GM18498 (cell line): Measurements from ENCODE around the gene RASGRF2.

ENCODE experiments used
- ATAC-seq: cut with Tn5 transposase; IDR thresholded peaks from one replicate; pipeline ENCODE4 v1.9.1; 2021; ENCODE audit warnings: mild to moderate bottlenecking, moderate library complexity; ENCODE audit not compliant: unreplicated experiment

The RASGRF2 gene

DNA sequence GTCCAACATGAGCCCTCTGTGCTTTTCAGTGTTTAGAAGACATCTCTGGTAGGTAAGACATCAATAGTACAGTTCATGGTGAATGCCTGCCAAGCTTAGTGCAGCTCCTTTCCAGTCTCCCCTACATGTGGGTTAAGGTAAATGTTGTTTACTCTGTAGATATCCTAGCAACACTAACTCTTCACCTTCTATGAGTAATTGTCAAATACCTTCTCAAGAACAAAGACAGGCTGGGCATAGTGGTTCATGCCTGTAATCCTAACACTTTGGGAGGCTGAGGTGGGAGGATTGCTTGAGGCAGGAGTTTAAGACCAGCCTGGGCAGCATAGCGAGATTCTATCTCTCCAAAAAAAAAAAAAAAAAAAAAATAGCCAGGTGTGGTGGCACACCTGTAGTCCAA, 18.7 kb upstream of the RASGRF2 start:
- no peak for ATAC-seq

DNA sequence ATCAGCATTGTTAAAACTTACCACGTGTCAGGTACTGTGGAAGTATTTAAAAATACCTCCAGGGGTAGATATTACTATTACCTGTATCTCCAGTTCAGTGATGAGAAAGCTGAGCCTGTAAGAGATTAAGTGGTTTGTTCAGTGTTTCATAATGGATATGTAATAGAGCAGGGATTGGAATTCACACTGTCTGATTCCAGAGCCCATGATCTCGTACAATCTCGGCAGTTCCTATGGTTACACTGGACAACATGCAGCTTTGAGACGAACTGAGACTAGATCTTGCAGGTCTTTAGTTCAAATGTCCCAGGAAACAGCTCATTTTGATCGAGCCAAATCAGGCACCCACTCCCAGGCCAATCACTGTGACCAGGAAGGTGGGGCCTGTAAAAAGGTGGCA, 8.8 kb upstream of the RASGRF2 start:
- no peak for ATAC-seq

DNA sequence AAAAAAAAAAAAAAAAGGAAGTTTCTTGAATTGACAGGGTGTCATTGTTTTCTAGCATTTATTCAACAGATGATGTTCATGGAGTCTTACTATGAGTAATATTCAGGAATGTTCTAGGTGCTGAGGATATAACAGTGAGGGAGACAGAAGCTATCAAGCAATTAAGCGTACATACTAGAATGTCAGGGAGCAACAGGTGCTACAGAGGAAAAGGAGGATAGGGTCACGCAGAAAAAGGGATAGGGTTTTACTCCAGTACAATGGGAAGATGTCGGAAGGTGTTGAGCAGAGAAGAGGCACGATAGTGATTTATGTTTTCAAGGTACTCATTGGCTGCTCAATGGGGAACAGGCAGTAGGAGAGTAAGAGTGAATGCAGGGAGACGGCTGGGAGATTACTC, 6.6 kb upstream of the RASGRF2 start:
- no peak for ATAC-seq

DNA sequence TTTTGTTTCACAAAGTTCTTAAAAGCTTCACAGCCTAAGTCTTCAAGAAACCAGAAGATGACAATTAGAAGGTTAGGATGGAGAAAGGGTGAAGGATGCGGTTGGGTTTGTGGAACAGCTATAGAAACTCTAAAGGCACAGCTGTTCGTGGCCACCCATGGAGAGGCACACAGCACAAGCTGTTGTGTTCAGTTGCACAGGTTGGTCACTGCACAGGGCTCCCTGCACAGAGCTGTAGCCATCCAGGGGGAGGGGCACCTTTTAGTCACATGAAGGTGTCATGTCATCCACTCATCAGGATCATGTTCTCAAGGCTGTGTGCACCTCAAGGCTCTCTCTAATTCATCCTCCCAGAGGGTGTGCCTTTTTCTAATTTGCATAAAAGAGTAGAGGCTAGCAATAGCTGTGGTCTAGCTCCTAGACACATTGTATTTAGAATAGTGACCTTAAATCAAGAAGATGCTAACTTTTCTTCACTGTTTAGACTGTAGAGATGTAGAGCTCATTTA, 5.0 kb upstream of the RASGRF2 start:
- ATAC-seq, result no peak

DNA sequence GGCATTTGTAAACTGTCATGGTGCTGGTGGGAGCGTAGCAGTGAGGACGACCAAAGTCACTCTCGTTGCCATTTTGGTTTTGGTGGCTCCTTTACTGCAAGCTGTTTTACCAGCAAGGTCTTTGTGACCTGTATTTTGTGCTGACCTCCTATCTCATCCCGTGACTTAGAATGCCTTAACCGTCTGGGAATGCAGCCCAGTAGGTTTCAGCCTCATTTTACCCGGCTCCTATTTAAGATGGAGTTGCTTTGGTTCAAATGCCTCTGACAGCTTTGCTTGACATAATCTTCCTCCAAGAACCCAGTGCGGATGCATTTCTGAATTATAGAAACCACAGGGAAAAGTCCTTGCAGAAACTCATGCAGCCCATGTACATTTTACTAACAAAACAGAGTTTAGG, 3.9 kb upstream of the RASGRF2 start:
- ATAC-seq, result no peak

DNA sequence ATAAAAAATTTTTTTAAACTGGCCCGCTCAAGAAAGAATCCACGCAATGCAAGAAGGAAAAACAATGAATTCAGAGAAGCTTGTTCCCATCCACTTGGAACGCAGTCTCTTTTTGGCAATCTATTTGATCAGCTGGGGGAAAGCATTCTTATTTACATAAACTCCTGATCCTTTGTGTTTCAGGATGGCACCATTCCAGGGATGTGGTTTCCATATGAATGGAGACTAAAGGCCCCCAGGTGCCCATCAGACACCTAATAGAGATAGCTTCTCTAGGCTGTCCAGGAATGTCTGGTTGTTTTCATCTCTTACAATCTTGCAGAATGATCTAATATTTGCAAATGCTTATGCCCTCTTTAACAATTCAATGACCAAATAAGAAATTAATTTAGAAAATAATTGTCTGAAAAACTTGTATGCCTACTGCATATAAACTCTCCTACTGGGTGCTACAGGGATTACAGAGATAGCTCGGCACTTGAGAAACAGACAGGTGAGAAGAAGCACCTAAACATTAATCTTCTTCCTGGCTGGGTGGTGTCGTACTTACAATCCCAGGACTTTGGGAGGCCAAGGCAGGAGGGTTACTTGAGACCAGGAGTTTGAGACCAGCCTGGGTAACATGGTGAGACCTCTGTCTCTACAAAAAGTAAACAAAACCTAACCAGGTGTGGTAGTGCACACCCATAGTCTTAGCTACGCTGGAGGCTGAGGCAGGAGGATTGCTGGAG, 3.0 kb upstream of the RASGRF2 start:
- no peak for ATAC-seq

DNA sequence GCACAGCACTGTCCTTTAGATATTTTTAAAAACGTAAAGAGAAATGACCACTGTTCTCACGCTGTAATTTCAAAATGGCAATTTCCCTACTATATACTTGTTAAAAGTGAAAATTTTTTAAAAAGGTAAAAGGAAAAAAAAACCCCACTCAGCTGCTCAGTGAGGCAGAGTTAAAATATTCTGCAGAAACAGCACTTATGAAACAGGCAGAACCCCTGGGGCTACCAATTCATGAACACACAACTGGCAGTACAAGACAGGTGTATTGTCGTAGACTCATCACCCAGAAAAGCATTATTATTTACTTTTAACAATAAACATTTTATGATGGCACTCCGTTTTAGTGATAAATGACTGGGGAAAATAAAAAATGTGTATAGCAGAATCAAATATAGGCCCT, 1.5 kb upstream of the RASGRF2 start:
- no peak for ATAC-seq

DNA sequence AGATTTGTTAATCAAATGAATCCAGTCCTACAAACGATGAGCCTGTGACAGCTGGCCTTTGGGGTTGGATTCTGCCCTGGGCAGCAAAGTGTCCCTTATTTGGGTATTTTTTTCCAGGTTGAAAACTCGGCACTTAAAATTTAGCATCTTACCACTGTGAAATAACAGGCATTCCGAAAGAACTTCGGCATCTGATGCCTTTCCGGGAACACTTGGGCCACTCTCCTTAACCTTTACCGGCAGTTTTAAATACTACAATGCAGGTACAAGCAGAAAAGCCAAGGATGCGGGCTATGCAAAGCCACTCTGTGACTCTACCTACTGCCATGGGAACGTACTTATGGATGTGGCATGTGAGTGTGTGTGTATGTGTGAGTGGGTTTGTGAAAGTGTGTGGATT, 1.0 kb upstream of the RASGRF2 start:
- ATAC-seq, result no peak

DNA sequence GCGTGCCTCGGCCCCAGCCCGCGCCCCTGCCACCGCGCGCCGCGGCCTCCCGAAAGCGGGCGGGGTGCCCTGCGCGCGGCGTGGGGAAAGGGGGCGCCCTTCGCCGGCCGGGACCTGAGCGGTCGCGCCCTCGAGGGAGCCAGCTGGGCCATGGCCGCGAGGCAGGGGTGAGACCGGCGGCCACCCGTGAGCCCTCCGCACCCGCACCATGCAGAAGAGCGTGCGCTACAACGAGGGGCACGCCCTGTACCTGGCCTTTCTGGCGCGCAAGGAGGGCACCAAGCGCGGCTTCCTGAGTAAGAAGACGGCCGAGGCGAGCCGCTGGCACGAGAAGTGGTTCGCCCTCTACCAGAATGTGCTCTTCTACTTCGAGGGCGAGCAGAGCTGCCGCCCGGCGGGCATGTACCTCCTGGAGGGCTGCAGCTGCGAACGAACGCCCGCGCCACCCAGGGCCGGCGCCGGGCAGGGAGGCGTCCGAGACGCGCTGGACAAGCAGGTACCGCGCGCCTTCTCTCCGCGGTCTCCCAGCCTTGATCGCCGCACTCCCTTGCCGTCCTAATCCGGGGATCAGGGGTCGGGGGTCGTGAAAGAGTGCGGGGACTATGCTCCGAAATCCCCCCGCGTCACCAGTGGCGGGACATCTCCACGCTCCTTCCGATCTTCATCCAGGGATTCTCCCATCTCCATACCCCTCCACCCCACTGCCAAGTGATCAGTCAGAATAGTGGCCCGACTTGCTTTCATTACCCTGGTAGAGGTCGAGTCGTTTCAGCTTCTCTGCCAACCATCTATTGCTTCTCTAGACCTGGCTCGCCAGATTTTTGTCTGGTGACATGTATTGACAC, 590 bp downstream of the RASGRF2 start:
- no peak for ATAC-seq

DNA sequence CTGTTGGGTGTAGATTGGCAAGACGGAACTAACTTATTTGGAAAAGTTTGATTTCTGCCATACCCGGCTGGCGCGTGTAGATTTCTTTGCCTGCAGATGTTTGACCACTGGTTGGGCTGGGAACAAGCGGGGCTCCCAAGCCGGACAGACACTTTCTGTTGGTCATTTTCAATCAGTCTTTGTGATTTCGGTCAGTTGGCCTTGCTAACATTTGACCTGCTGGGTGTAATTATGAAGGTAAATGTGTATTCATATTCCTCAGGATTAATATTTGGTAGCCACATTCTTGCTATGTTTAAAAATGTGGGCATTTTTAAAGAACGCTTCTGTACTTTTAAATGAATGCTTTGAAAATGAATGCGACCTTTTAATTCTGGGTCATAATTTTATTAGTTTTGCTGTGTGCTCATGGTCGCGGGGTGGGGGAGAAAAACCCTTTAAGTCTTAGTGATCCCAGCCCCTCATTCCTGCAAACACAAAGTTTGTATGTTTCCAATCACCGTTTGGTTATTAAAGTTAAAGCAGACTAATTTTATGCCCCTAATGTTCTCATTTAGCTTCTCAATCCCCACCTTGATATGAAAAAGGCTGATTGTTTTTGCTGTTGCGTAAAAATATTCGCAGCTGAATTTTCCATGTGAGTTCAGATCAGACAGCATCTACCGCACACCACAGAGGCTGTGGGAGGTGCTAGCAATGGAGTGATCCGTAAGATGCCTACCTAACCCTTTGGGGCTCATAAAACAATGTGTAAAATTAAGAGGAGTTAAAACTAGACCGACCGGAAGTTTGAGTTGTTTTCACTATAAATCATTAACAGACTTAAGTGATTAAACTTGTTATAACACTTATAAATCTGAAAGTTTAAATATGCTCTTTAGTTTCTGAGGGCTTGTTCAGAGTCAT, 1.5 kb downstream of the RASGRF2 start:
- no peak for ATAC-seq

DNA sequence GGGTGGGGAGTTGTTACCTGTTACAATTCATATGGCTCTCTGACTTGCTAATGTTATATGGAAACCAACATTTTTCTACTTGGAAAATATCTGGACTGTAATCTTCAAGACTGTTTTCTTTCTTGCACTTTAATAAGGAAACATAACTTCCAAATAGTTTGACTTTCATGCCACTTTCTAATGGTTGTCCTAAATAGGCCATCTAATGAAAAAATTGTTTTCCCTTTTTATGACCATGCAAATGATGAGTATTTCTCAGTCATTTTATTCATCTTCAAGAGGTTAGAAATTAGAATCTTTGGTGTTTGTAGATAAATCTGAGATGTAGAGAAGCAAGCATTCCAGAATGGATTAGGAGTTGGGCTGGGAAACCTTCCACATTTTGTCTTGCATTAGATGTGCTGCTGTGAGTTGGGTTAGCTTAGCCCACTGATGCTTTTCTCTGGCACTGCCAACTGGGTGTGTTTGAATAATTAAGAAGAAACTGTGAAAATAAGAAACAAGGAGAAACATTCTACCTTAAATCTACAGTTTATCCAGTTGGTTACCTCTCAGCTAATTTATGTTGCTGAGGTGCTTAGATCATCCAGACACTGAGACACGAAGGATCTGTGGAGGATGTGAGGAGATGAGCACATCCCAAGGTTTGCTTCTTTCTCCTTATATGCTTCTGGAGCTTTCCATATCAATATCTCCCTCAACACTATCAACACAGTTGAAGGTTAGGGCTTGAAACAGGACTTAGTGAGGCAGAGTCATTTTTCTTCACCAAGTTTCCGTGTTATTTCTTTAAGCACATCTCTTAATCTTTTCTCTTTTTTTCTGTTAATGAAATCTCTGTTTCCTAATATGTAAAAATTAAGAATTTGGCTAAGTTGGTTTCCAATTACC, 2.7 kb downstream of the RASGRF2 start:
- no peak for ATAC-seq

DNA sequence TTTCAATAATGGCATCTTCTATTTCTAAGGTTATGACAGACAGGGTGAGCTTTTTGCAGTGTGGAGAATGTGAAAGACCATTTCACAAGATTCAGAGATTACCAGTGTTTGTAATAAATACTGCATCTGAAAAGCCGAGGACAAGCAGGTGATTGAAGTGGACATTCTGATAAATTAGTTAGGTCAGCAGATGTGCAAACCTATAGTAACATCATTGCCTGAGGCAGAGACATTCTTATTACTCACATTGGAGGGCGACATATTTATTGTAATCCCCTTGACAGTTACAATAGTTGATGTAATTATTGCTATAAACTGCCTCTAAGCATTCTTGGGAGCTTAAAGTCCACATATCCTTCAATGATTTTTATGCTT, 3.3 kb downstream of the RASGRF2 start:
- no peak for ATAC-seq

DNA sequence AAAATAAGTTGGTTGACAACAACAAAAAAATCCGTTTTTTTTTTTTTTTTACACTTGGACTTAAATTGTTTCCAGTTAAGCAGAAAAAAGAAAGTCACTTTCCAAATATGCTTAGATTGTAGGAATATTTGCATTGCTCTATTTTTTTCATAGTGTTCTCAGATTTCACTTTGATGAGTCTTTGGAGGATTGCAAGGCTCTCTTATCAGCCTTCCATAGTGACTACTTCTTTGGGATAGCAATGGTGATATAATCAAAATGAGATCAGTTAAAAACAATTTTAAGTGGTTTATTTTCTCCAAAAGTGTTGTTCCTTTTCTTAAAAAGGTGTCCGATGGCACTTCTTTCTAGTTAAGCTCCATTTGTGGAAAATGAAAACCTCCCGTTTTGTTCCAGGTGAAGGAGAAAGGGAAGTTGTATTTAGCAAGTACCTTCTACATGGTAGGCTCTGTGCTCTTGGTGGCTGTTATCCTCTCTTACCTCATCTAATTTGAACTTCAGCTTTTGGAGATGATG, 3.9 kb downstream of the RASGRF2 start:
- no peak for ATAC-seq

DNA sequence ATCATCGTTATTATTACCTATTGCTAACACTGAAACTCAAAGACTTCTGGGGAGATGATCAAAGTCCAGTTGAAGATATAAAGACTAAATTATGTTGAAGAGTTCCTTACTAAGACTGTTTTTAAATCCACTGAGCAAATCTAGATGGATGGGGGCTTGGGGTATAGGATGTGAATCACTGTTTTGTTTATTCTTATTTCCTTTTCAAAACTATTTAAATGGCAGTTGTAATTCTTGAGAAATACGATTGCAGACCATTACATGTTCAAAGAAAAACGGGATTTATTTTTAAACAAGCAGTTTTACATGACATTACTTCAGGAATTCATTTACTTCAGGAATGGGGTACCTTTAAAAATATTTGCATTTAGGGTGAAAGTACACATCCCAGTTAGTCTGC, 4.3 kb downstream of the RASGRF2 start:
- ATAC-seq, result no peak

DNA sequence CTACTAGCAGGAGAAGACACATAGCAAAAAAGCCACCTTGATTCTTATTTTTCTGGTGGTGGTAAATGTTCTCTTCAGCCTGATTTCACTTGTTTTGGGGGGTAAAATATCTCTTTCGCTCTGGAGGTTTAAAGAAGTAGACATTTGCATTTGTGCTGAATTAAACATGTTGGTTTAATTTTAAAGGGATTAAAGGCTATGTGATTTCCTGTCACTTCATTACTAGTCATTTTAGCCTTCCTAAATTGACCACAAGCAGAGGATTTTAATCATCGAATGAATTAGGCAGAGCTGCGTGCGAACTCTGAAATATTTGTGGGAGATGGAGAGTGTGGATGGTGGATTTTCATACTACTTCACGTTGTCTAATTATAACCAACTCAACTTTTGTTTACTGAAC, 4.8 kb downstream of the RASGRF2 start:
- no peak for ATAC-seq

DNA sequence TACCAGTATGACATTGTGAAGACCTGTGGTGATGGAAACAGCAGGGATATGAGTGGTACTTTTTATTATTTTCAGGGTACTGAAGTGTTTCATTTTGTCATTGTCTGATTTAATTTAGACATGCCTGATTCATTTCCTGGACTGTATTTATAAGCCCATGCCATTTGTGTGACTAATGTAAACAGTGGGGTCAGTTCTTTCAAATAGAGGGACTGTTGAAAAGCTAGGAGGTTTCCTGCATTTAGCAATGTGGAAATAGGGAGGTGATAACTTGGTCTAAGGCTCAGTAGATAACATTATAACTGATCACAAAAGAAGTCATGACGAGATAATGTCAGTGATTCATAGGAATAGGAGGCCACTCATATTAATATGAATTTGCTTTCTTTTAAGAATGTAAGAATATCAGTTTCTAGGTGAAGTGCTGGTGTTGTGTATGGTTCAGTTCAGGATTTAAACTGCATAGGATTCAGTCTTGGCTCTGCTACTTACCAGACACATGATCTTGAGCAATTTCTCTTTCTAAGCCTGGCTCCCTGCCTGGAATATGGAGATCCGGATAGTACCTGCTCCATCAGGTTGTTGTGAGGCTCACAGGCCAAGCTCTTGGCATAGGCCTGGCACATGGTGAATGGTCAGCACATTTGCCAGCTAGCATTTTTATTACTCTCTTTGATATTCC, 7.5 kb downstream of the RASGRF2 start:
- no peak for ATAC-seq

DNA sequence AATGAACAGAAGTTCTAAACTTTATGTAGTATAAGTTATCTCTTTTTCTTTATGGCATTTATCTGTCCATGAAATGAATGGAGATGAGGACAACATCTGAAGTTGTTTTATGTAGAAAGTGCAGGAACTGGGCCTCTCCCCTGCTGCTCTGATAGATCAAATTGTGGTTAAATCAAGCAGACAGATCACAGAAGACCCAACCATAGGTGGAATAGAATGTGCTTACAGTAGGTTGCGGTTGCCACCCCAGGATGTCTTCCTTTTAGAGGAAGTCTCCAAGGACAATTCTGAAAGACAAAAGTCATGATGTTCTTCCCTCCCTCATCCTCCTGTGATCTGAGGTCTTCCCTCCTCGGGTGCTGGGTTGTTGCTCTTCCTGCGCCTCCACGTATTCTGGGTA, 12.9 kb downstream of the RASGRF2 start:
- no peak for ATAC-seq

DNA sequence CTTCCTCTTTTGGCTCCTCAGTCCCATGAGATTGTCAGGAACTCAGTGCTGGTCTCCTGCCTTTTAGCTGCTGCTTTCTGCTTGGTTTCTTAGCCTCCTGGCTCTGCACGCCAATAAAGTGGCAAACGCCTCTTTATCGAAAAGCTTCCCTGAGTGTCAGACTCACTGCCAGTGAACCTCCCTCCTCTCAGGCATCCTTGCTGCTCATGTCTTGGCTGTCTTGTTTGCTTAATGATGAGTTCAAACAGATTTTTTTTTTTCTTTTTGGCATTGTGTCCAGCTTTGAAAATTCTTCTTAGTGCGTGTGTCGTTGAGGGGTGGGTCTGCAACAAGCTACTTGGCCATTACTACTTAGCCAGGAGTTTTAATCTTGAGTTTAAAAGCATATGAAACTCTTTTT, 14.9 kb downstream of the RASGRF2 start:
- ATAC-seq, result no peak

DNA sequence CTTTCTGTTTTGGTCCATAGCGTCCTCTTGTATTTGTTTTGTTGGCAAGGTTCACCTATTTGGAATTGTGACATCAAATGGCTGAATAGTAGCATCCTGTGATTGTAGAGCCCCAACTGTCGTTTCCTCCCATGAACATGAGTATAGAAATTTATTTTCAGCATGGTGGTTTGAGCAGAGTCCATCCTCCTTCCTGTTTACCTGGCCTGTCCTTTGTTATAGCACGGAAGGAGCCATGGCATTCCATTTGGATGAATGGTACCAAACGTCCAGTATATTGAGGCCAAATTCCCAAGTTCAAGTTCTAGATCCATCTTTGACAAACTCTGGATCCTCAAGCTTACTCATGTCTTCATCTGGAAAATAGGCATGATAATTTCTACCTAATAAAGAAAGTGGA, 16.8 kb downstream of the RASGRF2 start:
- ATAC-seq, result no peak

DNA sequence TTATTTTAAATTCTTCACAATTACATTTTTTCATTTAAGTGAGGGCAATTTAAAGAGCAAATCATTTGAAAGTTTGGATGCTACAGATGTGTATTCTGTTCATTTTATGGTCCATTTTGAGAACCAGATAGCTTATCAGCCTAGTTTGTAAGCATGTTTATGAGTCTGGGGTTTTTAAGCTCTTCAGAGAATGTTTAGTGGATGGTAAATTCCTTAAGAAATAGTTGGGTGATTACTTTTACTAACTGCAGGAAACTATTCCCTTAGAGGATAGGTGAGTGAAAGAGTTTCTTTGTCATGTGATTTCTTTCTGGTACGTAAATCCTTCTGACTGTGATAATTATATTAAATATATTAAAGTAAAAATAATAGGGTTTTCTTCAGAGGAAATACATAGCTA, 17.6 kb downstream of the RASGRF2 start:
- no peak for ATAC-seq
